Vagina (tissue), 2 donors: ENCODE measurements around the gene PIWIL1.

Experiments
- CTCF ChIP-seq, 3 experiments: fragments of 450-650 bp in 2 of 3; fragments of 200-600 bp in 1 of 3; sonication (generic) in 1 of 3; IDR thresholded peaks; one replicate each; pipeline ENCODE4 v1.5.1; 2017 to 2019; ENCODE audit warnings: antibody characterized with exemption in 3 of 3, mild to moderate bottlenecking in 2 of 3, moderate library complexity in 2 of 3
- POLR2A ChIP-seq, 2 donors: fragments of 450-650 bp; IDR thresholded peaks; one replicate each; pipeline ENCODE4 v1.6.1; 2017; ENCODE audit warnings: antibody characterized with exemption in 2 of 2, mild to moderate bottlenecking in 2 of 2, moderate library complexity in 2 of 2
- POLR2AphosphoS5 ChIP-seq, 2 donors: sonication (generic); formaldehyde crosslinking; IDR thresholded peaks; one replicate each; pipeline ENCODE4 v1.9.0; 2017; ENCODE audit warnings: antibody characterized with exemption in 2 of 2, mild to moderate bottlenecking in 2 of 2, low read depth in 1 of 2; ENCODE audit not compliant: insufficient read depth in 1 of 2

- TF ChIP-seq CTCF (IDR thresholded peaks at IDR 0.05) = no peak
- no peak for TF ChIP-seq POLR2AphosphoS5 (IDR thresholded peaks at IDR 0.05; ENCODE audit: insufficient read depth in 1 of 2, low read depth in 1 of 2)
- TF ChIP-seq POLR2A (IDR thresholded peaks at IDR 0.05) = no peak
Measured at GRCh38 chr12:130364578-130364977, 26.9 kb downstream of the PIWIL1 start.
